Measurements from ENCODE around the gene CKS1B. TPM values are rescaled to one million over a fixed set of nuclear protein-coding genes. Genes with fewer than 3 reads are reported as not detected.

Gene CKS1B
- total RNA-seq, result 29.0 and 31.8 TPM in 2 replicates

GRCh38 chr1:154974102-154974807 lies at the start of gene CKS1B:
CKS1B (plus strand) TSS chr1:154974681; CDS start chr1:154974746, 65 bp downstream.

GRCh38 chr1:154936555-154937084 lies 37.9 kb upstream of the CKS1B start, which contains the start of gene PMVK:
PMVK (minus strand) TSS chr1:154936719; CDS start chr1:154936685, 34 bp downstream.

GRCh38 chr1:154955718-154956543 lies 18.6 kb upstream of the CKS1B start, which contains the start of gene PBXIP1:
PBXIP1 (minus strand) TSS chr1:154956099; CDS start chr1:154953721, 2,378 bp downstream.

GRCh38 chr1:154961207-154962155 lies 13.0 kb upstream of the CKS1B start, which contains the start of gene PYGO2:
PYGO2 (minus strand) TSS chr1:154961782; CDS start chr1:154961576, 206 bp downstream.

GRCh38 chr1:154970631-154971340 lies 3.7 kb upstream of the CKS1B start, which contains the start of gene SHC1:
SHC1 (minus strand) TSS chr1:154970747; CDS start chr1:154970526, 221 bp downstream.

GRCh38 chr1:154982897-154983648 lies 8.6 kb downstream of the CKS1B start, which contains the start of gene FLAD1:
FLAD1 (plus strand) TSS chr1:154983344; CDS start chr1:154983695, 351 bp downstream.

GRCh38 chr1:154993572-154994268 lies 19.2 kb downstream of the CKS1B start, which contains the start of gene LENEP:
LENEP (plus strand) TSS chr1:154993586; CDS start chr1:154993608, 22 bp downstream.

GRCh38 chr1:155002464-155003226 lies 28.2 kb downstream of the CKS1B start, which contains the start of gene ZBTB7B:
ZBTB7B (plus strand) TSS chr1:155002802; CDS start chr1:155014661, 11,859 bp downstream.

Other genes with a start within 250 kb of the CKS1B start
- gene KCNN3, start 104.4 kb upstream of the CKS1B start, total RNA-seq, result 0.87 and 1.3 TPM in 2 replicates
- gene PMVK, start 38.0 kb upstream of the CKS1B start, total RNA-seq, result 9.2 and 11.3 TPM in 2 replicates
- 109 and 117 TPM in 2 replicates for gene PBXIP1, start 18.6 kb upstream of the CKS1B start, total RNA-seq
- 5.3 and 5.4 TPM in 2 replicates for gene PYGO2, start 12.9 kb upstream of the CKS1B start, total RNA-seq
- 253 and 300 TPM in 2 replicates for gene SHC1, start 3.9 kb upstream of the CKS1B start, total RNA-seq
- 16.7 and 18.6 TPM in 2 replicates for gene FLAD1, start 8.7 kb downstream of the CKS1B start, total RNA-seq
- 0.43 TPM in 1 of 2 replicates, not detected in the other for gene LENEP, start 18.9 kb downstream of the CKS1B start, total RNA-seq
- 7.0 and 9.8 TPM in 2 replicates for gene ZBTB7B, start 28.1 kb downstream of the CKS1B start, total RNA-seq
- gene DCST2, start 59.1 kb downstream of the CKS1B start, total RNA-seq, result 0.09 and 0.11 TPM in 2 replicates
- gene DCST1, start 59.1 kb downstream of the CKS1B start, total RNA-seq, result not detected in 2 replicates
- gene ADAM15, start 76.6 kb downstream of the CKS1B start, total RNA-seq, result 97.1 and 129 TPM in 2 replicates
- 13.7 and 15.3 TPM in 2 replicates for gene EFNA4, start 89.1 kb downstream of the CKS1B start, total RNA-seq
- 1.4 and 2.1 TPM in 2 replicates for gene EFNA3, start 104.2 kb downstream of the CKS1B start, total RNA-seq
- gene EFNA1, start 153.2 kb downstream of the CKS1B start, total RNA-seq, result 172 and 255 TPM in 2 replicates
- 56.8 and 66.1 TPM in 2 replicates for gene SLC50A1, start 161.2 kb downstream of the CKS1B start, total RNA-seq
- gene DPM3, start 165.8 kb downstream of the CKS1B start, total RNA-seq, result 28.5 and 38.7 TPM in 2 replicates
- 139 and 143 TPM in 2 replicates for gene KRTCAP2, start 198.6 kb downstream of the CKS1B start, total RNA-seq
- gene TRIM46, start 199.2 kb downstream of the CKS1B start, total RNA-seq, result 1.1 and 1.3 TPM in 2 replicates
- gene THBS3, start 233.2 kb downstream of the CKS1B start, total RNA-seq, result 12.6 and 13.2 TPM in 2 replicates
- 23.5 and 34.1 TPM in 2 replicates for gene MTX1, start 234.0 kb downstream of the CKS1B start, total RNA-seq